IPS-20b (cell line): ENCODE measurements around the gene SYT14.

Experiments
- H3K27ac ChIP-seq: one replicate; pipeline ENCODE4 v1.5.1; 2013; ENCODE audit warnings: low read length
- H3K27me3 ChIP-seq: 2 replicates; pipeline ENCODE4 v1.6.1; 2013; ENCODE audit warnings: mild to moderate bottlenecking, low read length, inconsistent platforms; ENCODE audit not compliant: insufficient read depth
- H3K36me3 ChIP-seq: 2 replicates; pipeline ENCODE4 v1.6.1; 2013; ENCODE audit warnings: low read depth, mild to moderate bottlenecking, inconsistent platforms, low read length, moderate library complexity; ENCODE audit not compliant: insufficient read depth
- H3K4me1 ChIP-seq: 2 replicates; pipeline ENCODE4 v1.6.1; 2013; ENCODE audit warnings: mild to moderate bottlenecking, control low read depth, inconsistent platforms, low read length, moderate library complexity; ENCODE audit not compliant: insufficient read depth
- H3K4me3 ChIP-seq: 2 replicates; pipeline ENCODE4 v1.5.1; 2013; ENCODE audit warnings: mild to moderate bottlenecking, low read length, inconsistent platforms
- H3K9ac ChIP-seq: 2 replicates; pipeline ENCODE4 v1.6.1; 2013; ENCODE audit warnings: low read depth, mild to moderate bottlenecking, inconsistent platforms, low read length, moderate library complexity
- H3K9me3 ChIP-seq: 2 replicates; pipeline ENCODE4 v1.6.1; 2013; ENCODE audit warnings: mild to moderate bottlenecking, low read depth, low read length, inconsistent platforms; ENCODE audit not compliant: insufficient read depth

SYT14 gene

GRCh38 chr1:209993061-209993830, 55.2 kb downstream of the SYT14 start:
- Histone ChIP-seq H3K9me3 (no peaks in the 10 kb centered on the region), H3K27ac (no peak overlapping the region), H3K4me3 (no peak overlapping the region)

GRCh38 chr1:209996348-209996747, 58.3 kb downstream of the SYT14 start:
- Histone ChIP-seq H3K27ac (no peak overlapping the region), H3K36me3 (no peaks in the 10 kb centered on the region), H3K4me1 (no peaks in the 10 kb centered on the region), H3K9me3 (no peaks in the 10 kb centered on the region), H3K4me3 (no peak overlapping the region), H3K27me3 (no peaks in the 10 kb centered on the region), H3K9ac (no peak overlapping the region)

More at GRCh38 chr1:209993061-209993830, 55.2 kb downstream of the SYT14 start:
- H3K27me3 ChIP-seq: no peaks in the 10 kb centered on the region
- no peaks in the 10 kb centered on the region for H3K36me3 ChIP-seq
- H3K4me1 ChIP-seq: no peaks in the 10 kb centered on the region; the same call in 1 of the 2 replicates
- H3K9ac ChIP-seq: no peak overlapping the region

GRCh38 chr1:209999005-209999404, 61.0 kb downstream of the SYT14 start:
- H3K9ac ChIP-seq: no peak overlapping the region
- H3K27ac ChIP-seq: no peak overlapping the region
- no peaks in the 10 kb centered on the region for H3K36me3 ChIP-seq

GRCh38 chr1:210001751-210002150, 63.7 kb downstream of the SYT14 start:
- H3K27ac ChIP-seq: no peak overlapping the region
- no peaks in the 10 kb centered on the region for H3K27me3 ChIP-seq
- H3K4me3 ChIP-seq: no peak overlapping the region
- no peak overlapping the region for H3K9ac ChIP-seq
- no peaks in the 10 kb centered on the region for H3K4me1 ChIP-seq
- H3K9me3 ChIP-seq: no peaks in the 10 kb centered on the region
- H3K36me3 ChIP-seq: no peaks in the 10 kb centered on the region

More at GRCh38 chr1:209999005-209999404, 61.0 kb downstream of the SYT14 start:
- no peaks in the 10 kb centered on the region for H3K27me3 ChIP-seq
- H3K4me3 ChIP-seq: no peak overlapping the region
- H3K9me3 ChIP-seq: no peaks in the 10 kb centered on the region
- no peaks in the 10 kb centered on the region for H3K4me1 ChIP-seq

- H3K9ac ChIP-seq: no peak overlapping the region
- no peaks in the 10 kb centered on the region for H3K36me3 ChIP-seq
- H3K4me3 ChIP-seq: no peak overlapping the region
- no peaks in the 10 kb centered on the region for H3K9me3 ChIP-seq
- no peaks in the 10 kb centered on the region for H3K27me3 ChIP-seq
- no peaks in the 10 kb centered on the region for H3K4me1 ChIP-seq
- no peak overlapping the region for H3K27ac ChIP-seq
These were observed 65.5 kb downstream of the SYT14 start for GRCh38 chr1:210003501-210003900.

GRCh38 chr1:210010161-210010560, 72.1 kb downstream of the SYT14 start:
- H3K9ac ChIP-seq: no peak overlapping the region
- H3K27ac ChIP-seq: no peak overlapping the region
- H3K9me3 ChIP-seq: no peaks in the 10 kb centered on the region
- H3K36me3 ChIP-seq: no peaks in the 10 kb centered on the region
- no peaks in the 10 kb centered on the region for H3K4me1 ChIP-seq
- no peak overlapping the region for H3K4me3 ChIP-seq
- no peaks in the 10 kb centered on the region for H3K27me3 ChIP-seq

GRCh38 chr1:210021145-210021860, 83.3 kb downstream of the SYT14 start:
- H3K9me3 ChIP-seq: no peaks in the 10 kb centered on the region
- no peaks in the 10 kb centered on the region for H3K4me1 ChIP-seq
- no peak overlapping the region for H3K27ac ChIP-seq
- H3K27me3 ChIP-seq: no peaks in the 10 kb centered on the region
- no peak overlapping the region for H3K9ac ChIP-seq
- H3K4me3 ChIP-seq: no peak overlapping the region
- peaks cover 12% of the 10 kb centered on the region; the same call in 1 of the 2 replicates for H3K36me3 ChIP-seq

GRCh38 chr1:210022044-210022443, 84.0 kb downstream of the SYT14 start:
- Histone ChIP-seq H3K9me3 (no peaks in the 10 kb centered on the region), H3K9ac (no peak overlapping the region)

GRCh38 chr1:210024282-210024681, 86.3 kb downstream of the SYT14 start:
- no peaks in the 10 kb centered on the region for H3K9me3 ChIP-seq
- no peaks in the 10 kb centered on the region for H3K4me1 ChIP-seq
- H3K36me3 ChIP-seq: peaks cover 12% of the 10 kb centered on the region; the same call in 1 of the 2 replicates
- no peak overlapping the region for H3K4me3 ChIP-seq
- H3K9ac ChIP-seq: no peak overlapping the region
- no peak overlapping the region for H3K27ac ChIP-seq
- no peaks in the 10 kb centered on the region for H3K27me3 ChIP-seq

More at GRCh38 chr1:210022044-210022443, 84.0 kb downstream of the SYT14 start:
- H3K27ac ChIP-seq: no peak overlapping the region
- H3K27me3 ChIP-seq: no peaks in the 10 kb centered on the region
- no peaks in the 10 kb centered on the region for H3K4me1 ChIP-seq
- peaks cover 12% of the 10 kb centered on the region; the same call in 1 of the 2 replicates for H3K36me3 ChIP-seq
- no peak overlapping the region for H3K4me3 ChIP-seq

GRCh38 chr1:210024996-210025395, 87.0 kb downstream of the SYT14 start:
- no peaks in the 10 kb centered on the region for H3K27me3 ChIP-seq
- no peak overlapping the region for H3K27ac ChIP-seq
- H3K9me3 ChIP-seq: no peaks in the 10 kb centered on the region
- no peak overlapping the region for H3K4me3 ChIP-seq
- peaks cover 12% of the 10 kb centered on the region; the same call in 1 of the 2 replicates for H3K36me3 ChIP-seq
- H3K9ac ChIP-seq: no peak overlapping the region
- H3K4me1 ChIP-seq: no peaks in the 10 kb centered on the region

GRCh38 chr1:210025870-210026269, 87.9 kb downstream of the SYT14 start:
- Histone ChIP-seq H3K4me1 (no peaks in the 10 kb centered on the region), H3K9ac (no peak overlapping the region), H3K36me3 (peaks cover 11% of the 10 kb centered on the region; the same call in 1 of the 2 replicates), H3K9me3 (no peaks in the 10 kb centered on the region), H3K4me3 (no peak overlapping the region), H3K27ac (no peak overlapping the region), H3K27me3 (no peaks in the 10 kb centered on the region)

GRCh38 chr1:210027994-210028393, 90.0 kb downstream of the SYT14 start:
- Histone ChIP-seq H3K9me3 (no peaks in the 10 kb centered on the region), H3K27me3 (no peaks in the 10 kb centered on the region), H3K27ac (no peak overlapping the region), H3K36me3 (no peaks in the 10 kb centered on the region), H3K4me1 (no peaks in the 10 kb centered on the region), H3K9ac (no peak overlapping the region), H3K4me3 (no peak overlapping the region)
